ENCODE measurements around the gene EGR2.

- no peak for TF ChIP-seq CTCF (IDR thresholded peaks at IDR 0.05)
- TF ChIP-seq, protein P1, sequence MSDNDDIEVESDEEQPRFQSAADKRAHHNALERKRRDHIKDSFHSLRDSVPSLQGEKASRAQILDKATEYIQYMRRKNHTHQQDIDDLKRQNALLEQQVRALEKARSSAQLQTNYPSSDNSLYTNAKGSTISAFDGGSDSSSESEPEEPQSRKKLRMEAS (CRISPR knock-in tag; IDR thresholded peaks at IDR 0.05): no peak
- TF ChIP-seq ZNF138 (CRISPR knock-in tag; conservative IDR thresholded peaks at IDR 0.05): no peak
- TF ChIP-seq NR1H2 (CRISPR knock-in tag; IDR thresholded peaks at IDR 0.05): no peak
- no peak for TF ChIP-seq ZBTB43 (CRISPR knock-in tag; IDR thresholded peaks at IDR 0.05)
Measured at GRCh38 chr10:62772186-62772974, 43.8 kb downstream of the EGR2 start.
